Fibroblast of villous mesenchyme (primary cell): ENCODE results near the gene SORCS2. TPM values are rescaled to one million over a fixed set of nuclear protein-coding genes. Genes with fewer than 3 reads are reported as not detected.
A peak's percentile ranks its signal among the peaks of the same experiment; 100 is the strongest.

Source experiments
- DNase-seq: peaks from one replicate; pipeline ENCODE4 v3.0.0-alpha.2; 2010; ENCODE audit warnings: low read depth
- H3K4me3 ChIP-seq: 2 replicates; pipeline ENCODE4 v1.5.1; 2011; ENCODE audit warnings: low read depth, mild to moderate bottlenecking, low read length
- total RNA-seq: library from RNA; depleted of rRNA; stranded (reverse); fragments of >200 nt; gene quantifications from 2 replicates; pipeline ENCODE4 v1.2.3, GENCODE V29; 2012
- TF ChIP-seq, protein P1 (sequence below): IDR thresholded peaks from 2 replicates; pipeline ENCODE4 v1.5.1; 2012; ENCODE audit warnings: low read depth, mild to moderate bottlenecking, low read length; ENCODE audit not compliant: insufficient read depth

Gene SORCS2
- total RNA-seq, 1 donor: under 0.01 TPM

DNA sequence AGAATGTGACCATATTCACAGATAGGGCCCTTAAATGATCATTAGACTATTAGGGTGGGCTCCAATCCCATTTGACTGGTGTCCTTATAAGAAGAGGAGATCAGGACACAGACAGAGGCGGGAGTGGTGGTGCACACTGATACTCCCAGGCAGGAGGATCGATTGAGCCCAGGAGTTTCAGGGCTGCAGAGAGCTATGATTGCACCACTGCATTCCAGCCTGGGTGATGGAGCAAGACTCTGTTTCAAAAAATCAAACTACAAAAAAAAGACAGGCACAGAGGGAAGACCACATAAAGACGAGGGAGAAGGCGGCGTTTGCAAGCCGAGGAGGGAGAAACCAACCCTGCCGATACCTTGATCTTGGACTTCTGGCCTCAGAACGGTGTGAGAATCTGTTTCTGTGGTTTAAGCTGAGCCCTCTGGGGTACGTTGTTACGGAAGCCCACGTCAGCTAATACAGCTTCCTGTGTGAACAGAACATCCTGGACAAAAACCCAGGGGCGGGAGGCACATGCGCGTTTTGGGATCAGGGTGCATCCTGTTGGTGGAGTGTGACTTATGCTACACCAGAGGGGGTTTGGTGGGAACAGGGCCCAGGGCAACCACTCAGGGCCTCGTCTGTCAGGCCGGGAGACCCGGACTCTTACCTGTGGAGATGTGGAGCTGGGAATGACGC lies 454.2 kb downstream of the SORCS2 start:
- DNase-seq: peak; percentile 29
- no peak overlapping the region for H3K4me3 ChIP-seq
- TF ChIP-seq, protein P1, sequence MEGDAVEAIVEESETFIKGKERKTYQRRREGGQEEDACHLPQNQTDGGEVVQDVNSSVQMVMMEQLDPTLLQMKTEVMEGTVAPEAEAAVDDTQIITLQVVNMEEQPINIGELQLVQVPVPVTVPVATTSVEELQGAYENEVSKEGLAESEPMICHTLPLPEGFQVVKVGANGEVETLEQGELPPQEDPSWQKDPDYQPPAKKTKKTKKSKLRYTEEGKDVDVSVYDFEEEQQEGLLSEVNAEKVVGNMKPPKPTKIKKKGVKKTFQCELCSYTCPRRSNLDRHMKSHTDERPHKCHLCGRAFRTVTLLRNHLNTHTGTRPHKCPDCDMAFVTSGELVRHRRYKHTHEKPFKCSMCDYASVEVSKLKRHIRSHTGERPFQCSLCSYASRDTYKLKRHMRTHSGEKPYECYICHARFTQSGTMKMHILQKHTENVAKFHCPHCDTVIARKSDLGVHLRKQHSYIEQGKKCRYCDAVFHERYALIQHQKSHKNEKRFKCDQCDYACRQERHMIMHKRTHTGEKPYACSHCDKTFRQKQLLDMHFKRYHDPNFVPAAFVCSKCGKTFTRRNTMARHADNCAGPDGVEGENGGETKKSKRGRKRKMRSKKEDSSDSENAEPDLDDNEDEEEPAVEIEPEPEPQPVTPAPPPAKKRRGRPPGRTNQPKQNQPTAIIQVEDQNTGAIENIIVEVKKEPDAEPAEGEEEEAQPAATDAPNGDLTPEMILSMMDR: no peak

DNA sequence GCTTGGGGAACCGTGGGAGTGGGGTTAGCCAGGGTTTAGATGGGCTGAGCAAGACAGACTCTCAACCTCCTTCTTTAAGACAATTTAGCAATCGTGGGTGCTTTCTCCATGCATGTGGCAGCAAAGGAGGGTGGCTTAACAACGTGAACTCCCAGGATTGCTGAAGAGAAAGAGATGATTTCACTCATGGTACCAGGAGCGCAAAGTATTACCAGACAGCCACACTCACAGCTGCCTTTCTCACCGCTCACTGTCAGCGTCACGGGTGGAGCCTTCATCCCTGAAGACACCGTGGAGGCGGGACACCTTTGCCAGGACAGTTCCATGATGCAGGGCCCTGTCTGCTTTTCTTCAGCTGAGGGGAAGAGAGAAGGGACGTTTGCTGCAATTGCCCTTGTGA lies 454.8 kb downstream of the SORCS2 start:
- TF ChIP-seq, protein P1: no peak
- DNase-seq: no peak
- H3K4me3 ChIP-seq: no peak overlapping the region

DNA sequence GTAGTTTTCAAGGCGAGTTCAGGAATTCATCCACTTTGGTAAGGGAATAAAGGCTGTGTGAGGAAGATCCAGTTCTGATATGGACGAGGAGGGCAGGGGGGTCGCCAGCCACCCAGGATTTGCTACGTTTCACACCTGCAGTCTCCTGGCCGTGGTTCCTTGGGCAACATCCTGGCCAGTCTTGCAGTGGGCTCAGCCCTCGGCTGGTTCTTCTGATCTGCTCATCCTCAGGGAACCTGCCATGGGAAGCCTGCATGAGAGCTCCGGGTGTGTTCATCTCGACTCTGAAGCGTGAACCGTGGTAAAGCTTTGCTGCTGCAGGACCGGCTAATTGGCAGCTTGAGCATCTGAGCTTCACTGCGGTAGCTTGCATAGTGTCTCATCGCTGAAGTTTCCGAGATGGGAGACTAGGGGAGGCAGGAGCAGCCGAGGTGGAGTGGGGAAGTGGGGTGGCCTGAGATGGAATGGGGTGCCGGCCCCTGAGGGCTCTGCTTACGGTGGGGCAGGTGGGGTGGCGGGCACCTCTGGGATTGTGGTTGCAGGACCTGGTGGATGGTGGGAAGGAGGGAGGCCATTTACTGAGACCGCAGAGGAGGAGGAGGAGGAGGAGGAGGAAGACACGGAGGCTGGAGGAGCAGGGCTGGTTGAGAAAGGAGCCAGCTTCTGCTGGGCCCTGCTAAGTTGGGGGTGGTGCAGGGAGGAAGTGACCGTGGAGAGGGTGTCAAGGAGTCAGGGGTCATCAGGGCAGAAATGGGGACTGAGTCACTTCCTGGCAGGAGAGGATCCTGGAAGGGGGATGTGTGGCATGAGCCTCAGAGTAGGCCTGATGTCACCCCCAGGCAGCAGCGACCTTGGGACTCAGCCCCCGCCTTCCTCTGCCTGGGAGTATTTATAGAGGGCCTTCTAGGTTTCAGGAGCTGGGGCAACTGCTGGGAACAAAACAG lies 455.5 kb downstream of the SORCS2 start:
- peak; percentile 64 for DNase-seq
- TF ChIP-seq, protein P1: no peak
- H3K4me3 ChIP-seq: no peak overlapping the region

DNA sequence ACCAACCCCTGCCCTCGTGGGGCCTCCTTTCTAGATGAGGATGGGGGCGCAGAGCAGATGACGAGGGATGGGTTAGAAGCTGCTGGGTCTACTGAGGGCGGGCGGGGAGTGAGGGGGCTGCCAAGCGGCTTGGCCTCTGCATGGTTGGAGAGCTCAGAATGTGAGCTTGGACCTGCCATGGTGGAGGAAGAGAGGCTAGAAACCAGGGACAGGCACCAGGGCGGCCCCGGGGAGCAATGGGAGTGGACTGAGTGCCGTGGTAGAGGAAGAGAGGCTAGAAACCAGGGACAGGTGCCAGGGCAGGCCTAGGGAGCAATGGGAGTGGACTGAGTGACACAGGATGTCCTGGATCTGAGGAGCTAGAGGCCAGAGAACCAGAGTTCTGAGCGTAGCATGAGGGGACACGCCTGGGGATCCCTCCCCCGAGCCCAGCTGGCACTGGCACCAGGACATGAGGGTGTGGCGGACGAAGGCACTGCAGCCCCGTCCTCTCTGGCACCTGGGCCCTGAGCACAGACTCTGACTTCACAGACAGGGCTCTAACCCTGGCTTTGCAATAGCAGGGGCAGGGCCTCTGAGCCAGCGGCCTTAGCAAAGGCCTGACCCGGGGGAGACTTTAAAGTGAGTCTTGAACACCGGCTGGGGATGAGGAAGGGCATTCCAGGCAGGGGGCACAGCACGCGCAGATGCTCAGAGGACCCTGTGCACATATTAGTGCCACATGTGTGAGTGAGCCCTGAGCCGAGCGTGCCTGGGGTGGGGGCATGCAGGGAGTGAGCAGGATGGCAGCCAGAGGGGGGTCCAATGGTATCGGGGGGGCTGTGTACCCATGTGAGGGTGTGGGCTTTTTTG lies 456.4 kb downstream of the SORCS2 start:
- no peak for DNase-seq
- TF ChIP-seq, protein P1: no peak
- H3K4me3 ChIP-seq: no peak overlapping the region

GRCh38 chr4:7649411-7649740 lies 457.0 kb downstream of the SORCS2 start:
- TF ChIP-seq, protein P1: no peak
- no peak overlapping the region for H3K4me3 ChIP-seq
- no peak for DNase-seq

DNA sequence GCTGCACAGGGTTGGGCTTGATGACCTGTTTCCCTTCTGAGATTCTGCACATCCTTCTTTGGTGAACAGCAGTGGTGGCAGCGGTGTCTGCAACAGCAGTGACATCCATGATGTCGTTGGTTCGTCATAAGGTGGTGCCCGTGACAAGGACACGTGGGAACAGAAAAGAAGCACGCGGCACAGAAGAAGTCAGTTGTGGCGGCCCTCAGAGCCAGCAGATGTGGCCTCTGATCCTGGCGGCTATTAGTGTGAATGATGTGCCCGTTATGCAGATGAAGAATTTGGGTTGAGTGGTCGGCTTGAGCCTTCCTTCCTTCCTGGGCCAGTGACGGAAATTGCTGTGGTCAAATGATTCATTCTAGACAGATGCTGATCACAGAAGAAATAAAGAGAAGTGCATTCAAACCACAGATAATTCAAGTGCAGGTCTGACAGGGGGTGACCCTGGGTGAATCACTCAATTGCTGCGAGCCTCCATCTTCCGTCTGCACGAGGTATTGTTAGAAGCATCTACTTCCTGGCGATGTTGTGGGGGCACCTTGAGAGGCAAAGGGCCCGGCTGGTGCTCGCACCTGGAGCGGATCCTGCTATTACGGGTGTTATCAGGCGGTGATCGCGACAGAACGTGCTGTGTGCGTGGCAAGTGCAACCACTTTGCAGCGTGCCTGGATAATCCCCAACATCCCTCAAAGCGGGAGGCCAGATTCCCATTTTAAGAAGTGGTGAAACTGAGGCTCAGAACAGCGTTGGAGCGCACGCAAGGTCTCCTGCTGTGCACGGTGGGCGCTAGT lies 457.6 kb downstream of the SORCS2 start:
- no peak overlapping the region for H3K4me3 ChIP-seq
- TF ChIP-seq, protein P1: no peak
- DNase-seq: peak; percentile 70
